NK-92 (cell line): ENCODE data around the gene AKAP3.

Source experiments
- DNase-seq: peaks from one replicate; lab custom pipeline; 2025; ENCODE audit not compliant: unreplicated experiment; lab: John Stamatoyannopoulos, UW

The AKAP3 gene

GRCh38 chr12:4648501-4649357 lies at the start of gene AKAP3, which contains the start of gene NDUFA9:
Gene AKAP3, minus strand, starts transcription at chr12:4649051. Its CDS starts 10,855 bp downstream, at chr12:4638196.
Gene NDUFA9, plus strand, starts transcription at chr12:4649114. Its CDS starts 13 bp downstream, at chr12:4649127.
- no peak for DNase-seq

- no peak for DNase-seq
Observed at GRCh38 chr12:4690760-4691159, 41.9 kb upstream of the AKAP3 start.

- DNase-seq = no peak
Observed at GRCh38 chr12:4685317-4685716, 36.5 kb upstream of the AKAP3 start.

GRCh38 chr12:4681732-4682131 lies 32.9 kb upstream of the AKAP3 start:
- DNase-seq = no peak

DNA sequence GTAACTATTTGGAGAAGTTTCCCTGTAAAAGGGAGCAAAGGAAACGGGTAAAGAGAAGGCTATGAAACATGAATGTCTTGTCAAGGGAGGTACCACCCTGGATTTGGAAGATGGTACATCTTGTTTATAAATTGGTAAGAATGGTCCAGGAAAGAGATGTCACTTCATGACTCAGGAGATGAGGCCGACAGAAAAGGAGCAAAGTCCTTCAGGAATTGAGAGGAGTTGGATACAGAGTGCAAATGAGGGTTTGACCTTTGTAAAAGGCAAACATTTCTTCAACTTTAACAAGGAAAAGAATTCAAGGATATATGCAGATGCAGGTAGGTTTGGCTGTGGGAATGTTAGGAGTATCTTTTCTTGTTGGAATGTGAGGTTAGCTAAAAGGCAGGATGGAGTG lies 30.9 kb upstream of the AKAP3 start:
- no peak for DNase-seq

- no peak for DNase-seq
Observed at GRCh38 chr12:4665236-4665635, 16.4 kb upstream of the AKAP3 start.

DNA sequence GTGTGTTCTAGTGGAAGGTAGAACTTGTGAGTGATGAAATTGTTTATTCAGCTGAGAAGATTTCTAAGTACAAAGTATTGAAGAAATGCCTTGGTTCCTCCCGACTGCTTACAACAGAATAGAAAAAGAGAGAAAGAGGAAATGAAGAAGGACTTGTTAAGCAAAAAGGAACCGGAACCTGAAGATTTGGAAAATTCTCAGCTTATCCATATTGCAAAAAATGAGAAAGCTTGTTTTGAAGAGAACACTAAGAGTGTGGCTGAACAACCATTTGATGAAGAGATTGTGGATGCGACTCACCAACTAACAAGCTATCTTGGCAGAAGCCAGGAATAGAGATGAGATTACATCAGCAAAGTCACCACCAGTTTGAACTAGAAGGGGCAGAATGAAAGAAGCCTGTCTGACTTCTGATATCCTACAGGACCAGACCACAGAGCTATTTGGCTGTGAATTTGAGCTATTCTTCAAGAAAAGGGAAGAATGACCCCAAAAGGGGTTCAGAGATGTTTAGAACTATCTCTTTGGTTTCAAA lies 15.2 kb upstream of the AKAP3 start:
- DNase-seq = no peak

DNA sequence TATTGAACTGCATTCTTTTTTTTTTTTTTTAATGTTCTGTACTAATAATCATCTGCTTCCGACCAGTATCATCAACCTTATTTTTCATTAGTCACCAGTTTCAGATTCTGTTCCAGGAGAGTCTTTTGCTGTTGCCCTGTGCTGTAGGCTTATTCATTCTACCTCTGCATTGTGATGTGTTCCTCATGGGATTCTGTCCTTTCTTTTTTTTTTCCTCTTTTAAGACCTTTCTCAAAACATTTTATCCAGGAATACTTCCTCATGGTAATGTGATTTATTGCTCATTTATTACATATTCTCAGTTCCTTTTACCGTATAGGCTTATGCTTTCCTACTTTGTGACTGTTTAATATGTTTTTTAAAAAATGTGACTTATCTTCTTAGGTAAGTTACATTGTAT lies 4.8 kb upstream of the AKAP3 start:
- DNase-seq = no peak

DNA sequence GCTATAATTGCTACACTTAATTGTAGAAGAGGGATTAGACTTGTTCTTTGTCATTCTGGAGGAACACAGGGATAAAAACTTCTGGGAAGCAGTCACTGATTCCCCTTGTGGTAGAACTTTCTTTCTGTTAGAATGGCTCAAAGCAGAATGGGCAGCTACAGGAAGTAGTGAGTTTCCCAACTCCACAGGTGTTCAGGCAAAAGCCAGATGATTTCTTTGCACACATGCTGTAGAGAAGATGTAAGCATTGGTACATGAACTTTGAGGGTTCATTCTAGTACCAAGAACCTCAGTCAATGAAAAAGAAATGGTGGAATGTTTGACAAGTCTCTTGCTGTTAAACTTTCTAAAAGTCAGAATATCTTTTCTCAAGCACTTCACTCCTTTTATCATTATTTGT lies 4.4 kb upstream of the AKAP3 start:
- DNase-seq = no peak

DNA sequence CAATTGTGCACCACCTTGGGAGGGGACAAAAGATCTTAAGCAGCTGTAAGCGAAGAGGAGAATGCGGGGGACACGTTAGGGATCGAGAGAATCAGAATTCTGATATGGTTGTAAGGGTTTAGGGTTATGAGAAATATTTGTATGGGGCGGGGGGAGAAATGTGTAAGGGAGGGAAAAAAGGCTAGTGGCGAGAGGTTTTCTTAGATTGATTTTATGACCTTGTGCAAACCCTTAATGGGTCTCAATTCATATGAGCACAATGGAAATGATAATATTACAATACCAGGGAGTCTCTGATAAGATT lies 459 bp upstream of the AKAP3 start:
- DNase-seq = no peak

DNA sequence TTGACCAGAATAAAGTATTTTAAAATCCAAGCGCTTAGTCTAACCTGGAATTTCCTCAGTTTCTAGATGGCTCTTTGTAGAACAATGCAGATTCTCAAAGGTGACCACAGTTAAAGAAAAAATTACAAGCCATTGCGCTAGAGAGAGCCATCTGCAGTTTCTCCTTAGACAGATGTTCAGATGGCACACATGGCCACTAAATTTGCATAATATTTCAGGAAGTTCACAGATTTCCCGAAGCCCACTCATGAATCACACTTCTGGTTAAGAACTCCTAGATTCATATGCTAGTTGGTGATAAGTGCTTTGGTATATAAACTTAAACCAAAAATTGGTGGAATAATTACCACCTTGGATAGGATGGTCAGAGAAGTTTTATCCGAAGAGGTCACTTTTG lies 749 bp downstream of the AKAP3 start:
- DNase-seq = no peak

DNA sequence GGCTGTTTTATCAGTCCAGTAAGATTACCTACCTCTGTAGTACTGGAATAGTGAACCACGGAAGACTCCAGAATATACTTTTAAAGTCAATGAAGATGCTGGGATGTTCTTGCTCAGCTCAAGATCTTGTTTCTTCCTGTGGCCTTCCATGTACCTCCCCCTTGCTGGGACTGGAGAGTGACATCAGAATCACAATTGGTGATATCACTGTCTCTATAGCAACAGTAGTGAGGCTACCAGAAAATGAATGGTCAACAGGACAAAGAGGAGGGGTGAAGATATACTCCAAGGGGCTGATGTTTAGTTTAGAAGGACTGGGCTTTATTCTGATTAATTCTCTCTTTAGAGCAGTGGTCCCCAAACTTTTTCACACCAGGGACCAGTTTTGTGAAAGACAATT lies 3.8 kb downstream of the AKAP3 start:
- DNase-seq = no peak

- no peak for DNase-seq
Observed at GRCh38 chr12:4643747-4644146, 5.1 kb downstream of the AKAP3 start.

DNA sequence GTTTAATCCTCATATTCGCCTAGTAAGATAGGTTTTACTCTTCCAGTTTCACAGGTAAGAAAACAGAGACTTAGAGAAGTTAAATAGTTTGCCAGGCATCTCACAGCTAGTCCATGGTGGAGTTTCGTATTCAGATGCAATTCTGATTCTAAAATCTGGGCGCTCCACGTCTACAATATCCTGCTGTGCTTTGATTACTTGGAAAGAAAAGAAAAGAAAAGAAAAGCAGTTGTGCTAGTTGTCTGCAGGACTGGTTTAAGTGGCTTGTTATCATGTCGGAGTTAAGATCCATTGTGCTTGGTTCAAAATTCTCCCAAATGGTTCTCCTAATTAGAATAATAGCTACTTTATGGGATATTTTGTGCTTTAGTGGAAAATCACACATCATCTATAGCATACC lies 18.6 kb downstream of the AKAP3 start:
- DNase-seq = no peak

GRCh38 chr12:4628406-4628805 lies 20.4 kb downstream of the AKAP3 start:
- no peak for DNase-seq

- no peak for DNase-seq
Observed at GRCh38 chr12:4626543-4626942, 22.3 kb downstream of the AKAP3 start.

DNA sequence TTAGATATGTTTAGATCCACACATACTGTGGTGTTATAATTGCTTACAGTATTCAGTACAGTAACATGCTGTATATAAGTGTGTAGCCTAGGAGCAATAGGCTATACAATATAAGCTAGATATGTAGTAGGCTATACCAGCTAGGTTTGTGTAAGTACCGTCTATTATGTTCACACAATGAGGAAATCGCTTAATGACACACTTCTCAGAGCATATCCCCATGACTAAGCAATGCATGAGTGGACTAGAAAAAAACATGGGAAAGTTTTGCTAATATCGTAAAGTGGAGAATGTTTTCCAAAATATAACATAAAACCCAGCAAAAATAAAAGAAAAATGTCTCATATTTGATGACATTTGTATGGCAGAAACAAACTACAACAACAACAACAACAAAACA lies 27.3 kb downstream of the AKAP3 start:
- no peak for DNase-seq

DNA sequence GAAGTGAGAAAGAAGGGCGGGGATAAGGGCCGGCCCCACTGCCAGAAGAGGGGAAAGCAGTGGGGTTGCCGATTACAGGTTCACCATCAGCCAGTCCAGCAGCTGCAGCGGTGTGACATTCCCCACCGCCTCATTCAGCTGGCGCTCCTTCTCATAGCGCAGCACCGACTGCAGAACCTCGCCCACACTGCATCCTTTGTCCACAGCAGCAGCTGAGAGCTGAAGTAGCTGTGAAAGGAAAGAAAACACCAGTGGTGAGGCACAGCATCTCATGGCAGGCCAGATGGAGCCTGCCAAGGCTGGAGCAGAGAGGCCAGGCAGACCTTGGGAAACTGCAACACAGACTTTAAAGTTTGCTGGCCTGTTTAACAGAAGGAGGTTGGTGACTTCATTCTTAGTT lies 33.2 kb downstream of the AKAP3 start:
- DNase-seq = no peak

GRCh38 chr12:4610481-4610880 lies 38.4 kb downstream of the AKAP3 start:
- no peak for DNase-seq

- DNase-seq = no peak
Observed at GRCh38 chr12:4609071-4609470, 39.8 kb downstream of the AKAP3 start.

DNA sequence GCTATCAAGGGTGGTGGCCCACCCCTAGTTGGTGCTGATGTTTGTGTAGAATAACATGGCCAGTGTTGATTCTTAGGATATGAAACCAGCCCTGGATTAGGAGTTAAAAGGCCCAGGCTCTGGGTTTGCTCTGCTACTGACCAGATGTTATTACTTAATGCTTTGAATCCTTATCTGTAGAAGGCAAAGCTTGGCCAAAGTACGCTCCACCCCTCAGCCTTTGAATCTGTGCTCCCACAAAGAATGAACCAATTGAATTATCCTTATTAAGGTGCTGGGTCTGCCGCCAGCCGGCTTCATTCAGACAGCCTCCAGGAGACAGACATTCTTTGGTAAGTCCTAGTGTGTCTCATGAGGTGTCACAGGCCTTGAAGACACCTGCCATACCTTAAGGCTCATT lies 41.8 kb downstream of the AKAP3 start:
- DNase-seq = no peak

DNA sequence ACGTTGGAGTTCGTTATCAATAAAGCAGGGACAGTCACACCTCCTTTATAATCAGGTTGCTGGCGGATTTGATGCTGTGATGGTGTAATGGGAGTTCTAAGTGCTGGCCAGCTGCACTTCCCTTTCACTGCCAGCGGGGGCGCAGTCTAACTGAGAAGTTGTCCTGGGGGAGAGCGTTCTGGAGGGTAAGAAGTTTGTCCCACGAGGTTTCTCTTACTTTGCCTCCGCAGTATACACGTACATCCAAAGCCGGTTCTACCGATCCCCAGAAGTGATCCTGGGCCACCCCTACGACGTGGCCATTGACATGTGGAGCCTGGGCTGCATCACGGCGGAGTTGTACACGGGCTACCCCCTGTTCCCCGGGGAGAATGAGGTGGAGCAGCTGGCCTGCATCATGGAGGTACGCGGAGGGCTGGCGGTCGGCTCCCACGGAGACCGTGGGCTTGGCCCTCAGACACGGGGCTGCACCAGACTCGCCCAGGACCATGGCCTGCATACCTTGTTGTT lies 44.1 kb downstream of the AKAP3 start:
- no peak for DNase-seq

DNA sequence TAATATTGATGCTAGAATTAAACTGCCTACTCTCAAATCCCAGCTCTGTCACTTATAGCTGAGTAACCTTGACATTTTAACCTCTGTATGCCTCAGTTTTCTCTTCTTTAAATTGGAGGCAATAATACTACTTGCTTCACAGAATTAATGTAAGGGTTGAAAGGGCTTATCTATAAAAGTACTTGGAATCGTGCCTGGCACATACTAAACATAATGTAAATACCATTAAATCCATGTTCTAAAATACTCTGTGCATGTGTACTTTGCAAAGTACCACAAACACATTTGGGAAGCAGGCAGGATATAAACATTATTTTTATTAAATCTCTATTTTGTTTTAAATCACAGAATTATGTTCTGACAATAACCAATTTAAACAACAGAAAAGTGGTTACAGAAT lies 44.9 kb downstream of the AKAP3 start:
- DNase-seq = no peak
